ENCODE data around the gene DNAJB7.

GRCh38 chr22:40819599-40820140 lies 42.2 kb downstream of the DNAJB7 start:
- TF ChIP-seq SUZ12 (IDR thresholded peaks at IDR 0.05) (no peak), HDGF (IDR thresholded peaks at IDR 0.05; ENCODE audit: borderline replicate concordance) (no peak), ARNT (IDR thresholded peaks at IDR 0.05) (no peak), FOXK2 (IDR thresholded peaks at IDR 0.05) (no peak), L3MBTL2 (conservative IDR thresholded peaks at IDR 0.05) (no peak), CTBP1 (IDR thresholded peaks at IDR 0.05; ENCODE audit: borderline replicate concordance) (no peak), BHLHE40 (IDR thresholded peaks at IDR 0.05; ENCODE audit: borderline replicate concordance) (no peak), TARDBP (IDR thresholded peaks at IDR 0.05) (no peak)

Measured in HEK293T (cell line).